Tibial nerve (tissue), 4 donors: ENCODE data around the gene PCDHB9. TPM values are rescaled to one million over a fixed set of nuclear protein-coding genes. Genes with fewer than 3 reads are reported as not detected.
"Not testable (repeated sequence)": the region's sequence is repeated elsewhere in the genome, so short reads cannot be mapped to it uniquely, and the experiment has no call there.

Experiments
- DNase-seq, 2 donors: peaks; one replicate each; pipeline ENCODE4 v3.0.0-alpha.2; 2019; ENCODE audit warnings: low spot score in 2 of 2
- H3K27ac ChIP-seq, 4 donors: fragments of 200-600 bp; sonication (generic) in 3 of 4; one replicate each; pipeline ENCODE4 v1.5.1; 2017 to 2019; ENCODE audit warnings: mild to moderate bottlenecking in 1 of 4
- H3K27me3 ChIP-seq, 2 donors: fragments of 200-600 bp; sonication (generic) in 1 of 2; one replicate each; pipeline versions ENCODE4 v1.5.1 to v1.6.0; 2017 to 2019
- H3K36me3 ChIP-seq, 3 donors: fragments of 200-600 bp; sonication (generic); one replicate each; pipeline ENCODE4 v1.5.1; 2018 to 2019
- H3K4me1 ChIP-seq, 4 donors: fragments of 200-600 bp; sonication (generic) in 3 of 4; one replicate each; pipeline ENCODE4 v1.5.1; 2017 to 2019
- H3K4me3 ChIP-seq, 4 donors: fragments of 200-600 bp; sonication (generic) in 3 of 4; one replicate each; pipeline ENCODE4 v1.5.1; 2017 to 2019; ENCODE audit warnings: mild to moderate bottlenecking in 1 of 4, moderate library complexity in 1 of 4
- H3K9me3 ChIP-seq, 4 donors: fragments of 200-600 bp; sonication (generic) in 3 of 4; one replicate each; pipeline ENCODE4 v1.5.1; 2017 to 2019
- EP300 ChIP-seq, 2 donors: sonication (generic); formaldehyde crosslinking; IDR thresholded peaks; one replicate each; pipeline ENCODE4 v1.6.1; 2017; ENCODE audit warnings: antibody characterized with exemption in 2 of 2, mild to moderate bottlenecking in 1 of 2
- POLR2A ChIP-seq, 2 donors: fragments of 450-650 bp; IDR thresholded peaks; one replicate each; pipeline ENCODE4 v1.6.1; 2017; ENCODE audit warnings: antibody characterized with exemption in 2 of 2, mild to moderate bottlenecking in 2 of 2, moderate library complexity in 2 of 2
- WGBS, 2 donors: methylation state at CpG; one replicate each; pipeline ENCODE4 v1.1.5; 2018; 5-methylcytosine and 5-hydroxymethylcytosine counted together
- total RNA-seq, 4 donors: library from RNA; depleted of rRNA; stranded (reverse); fragments of >200 nt; gene quantifications; one replicate each; pipeline ENCODE4 v1.1.0, GENCODE V29; 2016
- TF ChIP-seq, protein P1 (sequence below), 5 experiments: fragments of 200-600 bp in 3 of 5; fragments of 450-650 bp in 2 of 5; sonication (generic) in 3 of 5; IDR thresholded peaks; one replicate each; pipeline ENCODE4 v1.5.1; 2016 to 2019; ENCODE audit warnings: antibody characterized with exemption in 5 of 5, mild to moderate bottlenecking in 3 of 5, moderate library complexity in 2 of 5

Gene PCDHB9
- total RNA-seq, 4 donors from 2014 or later: 4.6 to 9.2 (median 7.4) TPM

GRCh38 chr5:141179876-141180275 lies 7.1 kb upstream of the PCDHB9 start:
- H3K27me3 ChIP-seq, H3K4me1 ChIP-seq, DNase-seq, H3K4me3 ChIP-seq, H3K27ac ChIP-seq: not testable (repeated sequence)
- Histone ChIP-seq H3K36me3 (peaks cover 0 to 12% (median 0%) of the 10 kb centered on the region in 3 donors), H3K9me3 (peaks cover 0 to 88% (median 37%) of the 10 kb centered on the region in 4 donors)
- WGBS, 2 donors: 40 to 49% methylated on average over 17 to 24 of the region's 32 CpGs

DNA sequence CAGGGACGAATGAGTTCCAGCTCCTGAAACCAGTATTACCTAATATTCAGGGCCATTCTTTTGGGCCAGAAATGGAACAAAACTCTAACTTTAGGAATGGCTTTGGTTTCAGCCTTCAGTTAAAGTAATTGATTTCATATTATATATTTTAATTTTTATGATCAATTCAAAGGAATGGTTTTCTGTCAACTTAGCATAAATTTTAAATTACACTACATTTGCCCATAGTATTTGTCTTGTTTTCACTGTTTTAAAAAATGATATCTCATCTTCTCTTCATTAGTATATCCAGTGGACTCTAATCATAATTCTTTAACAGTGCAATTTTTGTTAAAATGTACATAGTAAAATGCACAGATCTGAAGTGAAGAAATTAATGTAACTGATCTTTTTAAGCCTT lies 6.6 kb upstream of the PCDHB9 start:
- peaks cover 0 to 11% (median 0%) of the 10 kb centered on the region in 3 donors for H3K36me3 ChIP-seq
- DNase-seq: no peak
- peaks cover 0 to 8% of the 10 kb centered on the region in 2 donors for H3K27me3 ChIP-seq
- TF ChIP-seq, protein P1, sequence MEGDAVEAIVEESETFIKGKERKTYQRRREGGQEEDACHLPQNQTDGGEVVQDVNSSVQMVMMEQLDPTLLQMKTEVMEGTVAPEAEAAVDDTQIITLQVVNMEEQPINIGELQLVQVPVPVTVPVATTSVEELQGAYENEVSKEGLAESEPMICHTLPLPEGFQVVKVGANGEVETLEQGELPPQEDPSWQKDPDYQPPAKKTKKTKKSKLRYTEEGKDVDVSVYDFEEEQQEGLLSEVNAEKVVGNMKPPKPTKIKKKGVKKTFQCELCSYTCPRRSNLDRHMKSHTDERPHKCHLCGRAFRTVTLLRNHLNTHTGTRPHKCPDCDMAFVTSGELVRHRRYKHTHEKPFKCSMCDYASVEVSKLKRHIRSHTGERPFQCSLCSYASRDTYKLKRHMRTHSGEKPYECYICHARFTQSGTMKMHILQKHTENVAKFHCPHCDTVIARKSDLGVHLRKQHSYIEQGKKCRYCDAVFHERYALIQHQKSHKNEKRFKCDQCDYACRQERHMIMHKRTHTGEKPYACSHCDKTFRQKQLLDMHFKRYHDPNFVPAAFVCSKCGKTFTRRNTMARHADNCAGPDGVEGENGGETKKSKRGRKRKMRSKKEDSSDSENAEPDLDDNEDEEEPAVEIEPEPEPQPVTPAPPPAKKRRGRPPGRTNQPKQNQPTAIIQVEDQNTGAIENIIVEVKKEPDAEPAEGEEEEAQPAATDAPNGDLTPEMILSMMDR (IDR thresholded peaks at IDR 0.05): no peak
- no peak for TF ChIP-seq EP300 (IDR thresholded peaks at IDR 0.05)
- no peak for TF ChIP-seq POLR2A (IDR thresholded peaks at IDR 0.05)
- no peak overlapping the region for H3K4me3 ChIP-seq
- WGBS, 2 donors: 22 to 57% methylated on average over 1 of the region's 1 CpG
- peaks cover 0 to 88% (median 35%) of the 10 kb centered on the region in 4 donors for H3K9me3 ChIP-seq
- no peak overlapping the region for H3K27ac ChIP-seq
- H3K4me1 ChIP-seq: no peaks in the 10 kb centered on the region

- no peak for TF ChIP-seq POLR2A (IDR thresholded peaks at IDR 0.05)
- TF ChIP-seq, protein P1 (IDR thresholded peaks at IDR 0.05): peak in 4 of 5 experiments; percentile 22 to 51 (median 35)
- peak in 1 of 2 donors; percentile 34 for TF ChIP-seq EP300 (IDR thresholded peaks at IDR 0.05)
- Histone ChIP-seq H3K27me3 (peaks cover 0 to 8% of the 10 kb centered on the region in 2 donors), H3K4me3 (peak within 1 kb of the TSS in 3 of 4 donors; percentile 18 to 47 (median 32)), H3K27ac (peak within 1 kb of the TSS; percentile 2 to 65 (median 38)), H3K36me3 (peaks cover 0 to 11% (median 0%) of the 10 kb centered on the region in 3 donors), H3K4me1 (no peaks in the 10 kb centered on the region), H3K9me3 (peaks cover 0 to 88% (median 33%) of the 10 kb centered on the region in 4 donors)
- 9 to 14% methylated on average over 13 of the region's 13 CpGs for WGBS, 2 donors
- peak; percentile 27 to 43 for DNase-seq
Observed at GRCh38 chr5:141182248-141182647, 4.7 kb upstream of the PCDHB9 start, which contains the start of gene PCDHB16. TSS of gene PCDHB16 (plus strand) at chr5:141182387. CDS start at chr5:141182560, 173 bp downstream.

- not testable (repeated sequence) for H3K4me1 ChIP-seq, H3K36me3 ChIP-seq, DNase-seq, H3K4me3 ChIP-seq, H3K27me3 ChIP-seq, H3K27ac ChIP-seq
- WGBS, 2 donors: 45 to 46% methylated on average over 16 to 26 of the region's 69 CpGs
- peaks cover 0 to 89% (median 32%) of the 10 kb centered on the region in 4 donors for H3K9me3 ChIP-seq
Observed at GRCh38 chr5:141184117-141184855, 2.7 kb upstream of the PCDHB9 start.

GRCh38 chr5:141188682-141189081 lies 1.7 kb downstream of the PCDHB9 start:
- H3K4me3 ChIP-seq, DNase-seq, H3K36me3 ChIP-seq, H3K27ac ChIP-seq, H3K4me1 ChIP-seq, H3K27me3 ChIP-seq: not testable (repeated sequence)
- WGBS, 2 donors: 46 to 53% methylated on average over 21 to 23 of the region's 37 CpGs
- peaks cover 0 to 96% (median 34%) of the 10 kb centered on the region in 4 donors for H3K9me3 ChIP-seq

- not testable (repeated sequence) for H3K27me3 ChIP-seq, H3K36me3 ChIP-seq, H3K4me1 ChIP-seq, H3K27ac ChIP-seq, DNase-seq, H3K4me3 ChIP-seq
- H3K9me3 ChIP-seq: peaks cover 0 to 94% (median 34%) of the 10 kb centered on the region in 4 donors
- 40 to 46% methylated on average over 12 to 22 of the region's 35 CpGs for WGBS, 2 donors
Observed at GRCh38 chr5:141189131-141189530, 2.2 kb downstream of the PCDHB9 start.

DNA sequence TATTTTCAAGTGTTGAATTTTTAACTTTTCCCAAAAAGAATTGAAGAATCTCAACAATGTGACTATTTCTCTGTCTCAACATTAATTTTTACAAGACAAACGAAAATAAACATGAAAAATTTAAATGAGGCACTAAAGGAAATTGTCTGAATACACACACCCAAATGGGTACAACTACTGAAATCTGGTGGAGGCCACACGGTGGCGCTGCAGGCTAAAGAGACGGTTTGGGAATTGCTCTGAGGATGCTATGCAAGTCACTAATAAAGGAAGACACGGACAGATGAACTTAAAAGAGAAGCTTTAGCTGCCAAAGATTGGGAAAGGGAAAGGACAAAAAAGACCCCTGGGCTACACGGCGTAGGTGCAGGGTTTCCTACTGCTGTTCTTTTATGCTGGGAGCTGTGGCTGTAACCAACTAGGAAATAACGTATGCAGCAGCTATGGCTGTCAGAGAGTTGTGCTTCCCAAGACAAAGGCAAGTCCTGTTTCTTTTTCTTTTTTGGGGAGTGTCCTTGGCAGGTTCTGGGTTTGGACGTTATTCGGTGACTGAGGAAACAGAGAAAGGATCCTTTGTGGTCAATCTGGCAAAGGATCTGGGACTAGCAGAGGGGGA lies 5.3 kb downstream of the PCDHB9 start, which contains the start of gene PCDHB10:
Gene PCDHB10 (plus strand): TSS at position 244 of the 616 bp plus-strand sequence. CDS start 200 bp downstream, at position 444.
- no peak within 1 kb of the TSS for H3K4me3 ChIP-seq
- WGBS, 2 donors: 9 to 10% methylated on average over 8 to 10 of the region's 10 CpGs
- TF ChIP-seq EP300 (IDR thresholded peaks at IDR 0.05) (no peak), POLR2A (IDR thresholded peaks at IDR 0.05) (no peak)
- TF ChIP-seq, protein P1 (IDR thresholded peaks at IDR 0.05): peak in 2 of 5 experiments; percentile 8 to 24
- H3K9me3 ChIP-seq: peaks cover 0 to 94% (median 33%) of the 10 kb centered on the region in 4 donors
- H3K36me3 ChIP-seq: no peaks in the 10 kb centered on the region
- no peaks in the 10 kb centered on the region for H3K4me1 ChIP-seq
- no peak within 1 kb of the TSS for H3K27ac ChIP-seq
- DNase-seq: no peak
- H3K27me3 ChIP-seq: no peaks in the 10 kb centered on the region

DNA sequence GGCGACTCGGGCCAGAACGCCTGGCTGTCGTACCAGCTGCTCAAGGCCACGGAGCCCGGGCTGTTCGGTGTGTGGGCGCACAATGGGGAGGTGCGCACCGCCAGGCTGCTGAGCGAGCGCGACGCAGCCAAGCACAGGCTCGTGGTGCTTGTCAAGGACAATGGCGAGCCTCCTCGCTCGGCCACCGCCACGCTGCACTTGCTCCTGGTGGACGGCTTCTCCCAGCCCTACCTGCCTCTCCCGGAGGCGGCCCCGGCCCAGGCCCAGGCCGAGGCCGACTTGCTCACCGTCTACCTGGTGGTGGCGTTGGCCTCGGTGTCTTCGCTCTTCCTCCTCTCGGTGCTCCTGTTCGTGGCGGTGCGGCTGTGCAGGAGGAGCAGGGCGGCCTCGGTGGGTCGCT lies 7.4 kb downstream of the PCDHB9 start:
- not testable (repeated sequence) for H3K36me3 ChIP-seq, DNase-seq, H3K27ac ChIP-seq, H3K4me1 ChIP-seq, H3K27me3 ChIP-seq, H3K4me3 ChIP-seq
- H3K9me3 ChIP-seq: peaks cover 0 to 95% (median 37%) of the 10 kb centered on the region in 4 donors
- 32 to 47% methylated on average over 17 to 27 of the region's 37 CpGs for WGBS, 2 donors
